Hepatocyte (in vitro differentiated cells): ENCODE results near the gene GATC.

Experiments used
- EZH2 ChIP-seq: fragments of 200-600 bp; sonication (generic); IDR thresholded peaks from 2 replicates; pipeline ENCODE4 v1.6.1; 2016; ENCODE audit warnings: antibody characterized with exemption, mild to moderate bottlenecking, borderline replicate concordance
- TF ChIP-seq, protein P1 (sequence below): fragments of 200-600 bp; sonication (generic); IDR thresholded peaks from 2 replicates; pipeline ENCODE4 v1.5.1; 2016; ENCODE audit warnings: antibody characterized with exemption, mild to moderate bottlenecking; ENCODE audit not compliant: poor library complexity

DNA sequence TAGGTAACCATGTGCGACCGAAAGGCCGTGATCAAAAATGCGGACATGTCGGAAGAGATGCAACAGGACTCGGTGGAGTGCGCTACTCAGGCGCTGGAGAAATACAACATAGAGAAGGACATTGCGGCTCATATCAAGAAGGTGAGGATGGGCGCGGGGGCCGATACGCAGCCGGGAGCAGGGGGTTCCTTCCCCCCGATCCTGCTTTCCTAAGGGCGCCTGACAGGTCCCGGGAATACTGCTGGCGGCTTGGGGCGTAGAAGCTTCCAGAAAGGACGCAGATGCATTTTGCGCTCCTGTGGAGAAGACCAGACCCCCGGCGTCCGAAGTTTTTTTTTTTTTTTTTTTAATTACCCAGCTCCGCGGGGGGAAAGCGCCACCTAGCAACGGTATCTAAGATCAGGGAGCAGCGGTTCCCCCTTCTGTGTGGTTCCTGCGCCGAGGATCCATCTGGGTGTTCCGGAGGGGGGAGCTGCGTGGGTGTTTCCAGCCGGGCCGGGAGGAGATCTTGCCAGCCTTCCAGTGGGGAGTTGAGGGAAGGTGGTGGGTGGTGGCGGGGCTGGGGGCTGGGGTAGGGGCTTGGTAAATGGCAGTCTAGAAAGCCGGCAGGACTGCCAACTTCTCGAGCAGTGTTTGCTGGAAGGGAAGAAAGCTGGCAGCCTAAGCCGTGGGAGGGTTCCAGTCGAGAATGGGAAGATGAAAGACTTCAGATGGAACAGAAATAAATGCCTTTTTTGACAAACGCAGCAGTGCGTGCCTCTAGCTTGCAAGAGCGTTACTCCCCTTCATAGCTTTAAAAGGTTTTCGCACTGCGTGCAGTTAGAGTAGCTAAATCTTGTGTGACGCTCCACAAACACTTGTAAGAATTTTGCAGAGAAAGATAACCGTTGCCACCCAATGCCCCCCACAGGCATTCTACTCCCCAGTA lies 50.4 kb downstream of the GATC start:
- TF ChIP-seq, protein P1, sequence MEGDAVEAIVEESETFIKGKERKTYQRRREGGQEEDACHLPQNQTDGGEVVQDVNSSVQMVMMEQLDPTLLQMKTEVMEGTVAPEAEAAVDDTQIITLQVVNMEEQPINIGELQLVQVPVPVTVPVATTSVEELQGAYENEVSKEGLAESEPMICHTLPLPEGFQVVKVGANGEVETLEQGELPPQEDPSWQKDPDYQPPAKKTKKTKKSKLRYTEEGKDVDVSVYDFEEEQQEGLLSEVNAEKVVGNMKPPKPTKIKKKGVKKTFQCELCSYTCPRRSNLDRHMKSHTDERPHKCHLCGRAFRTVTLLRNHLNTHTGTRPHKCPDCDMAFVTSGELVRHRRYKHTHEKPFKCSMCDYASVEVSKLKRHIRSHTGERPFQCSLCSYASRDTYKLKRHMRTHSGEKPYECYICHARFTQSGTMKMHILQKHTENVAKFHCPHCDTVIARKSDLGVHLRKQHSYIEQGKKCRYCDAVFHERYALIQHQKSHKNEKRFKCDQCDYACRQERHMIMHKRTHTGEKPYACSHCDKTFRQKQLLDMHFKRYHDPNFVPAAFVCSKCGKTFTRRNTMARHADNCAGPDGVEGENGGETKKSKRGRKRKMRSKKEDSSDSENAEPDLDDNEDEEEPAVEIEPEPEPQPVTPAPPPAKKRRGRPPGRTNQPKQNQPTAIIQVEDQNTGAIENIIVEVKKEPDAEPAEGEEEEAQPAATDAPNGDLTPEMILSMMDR: peak; percentile 22
- no peak for TF ChIP-seq EZH2
